Coronary artery (tissue), 2 donors: ENCODE data around the gene CDH4.

Experiments used
- DNase-seq: peaks from one replicate; pipeline ENCODE4 v3.0.0-alpha.2; 2017; ENCODE audit warnings: low spot score
- H3K27ac ChIP-seq, 2 donors: fragments of 200-600 bp; sonication (generic); one replicate each; pipeline ENCODE4 v1.5.1; 2016 to 2019
- H3K4me3 ChIP-seq: fragments of 200-600 bp; sonication (generic); 2 replicates; pipeline ENCODE4 v1.5.1; 2016; ENCODE audit warnings: mild to moderate bottlenecking, moderate library complexity
- CTCF ChIP-seq: fragments of 200-600 bp; sonication (generic); IDR thresholded peaks from one replicate; pipeline ENCODE4 v1.5.1; 2019; ENCODE audit warnings: antibody characterized with exemption

Gene CDH4

GRCh38 chr20:61253264-61253639, 1.2 kb downstream of the CDH4 start:
- no peak for DNase-seq
- Histone ChIP-seq H3K4me3 (peak overlapping the region; percentile 63), H3K27ac (no peak overlapping the region)
- no peak for TF ChIP-seq CTCF

GRCh38 chr20:61253640-61254511, 1.8 kb downstream of the CDH4 start:
- peak overlapping the region; percentile 63 for H3K4me3 ChIP-seq
- TF ChIP-seq CTCF = no peak
- no peak overlapping the region for H3K27ac ChIP-seq
- DNase-seq = no peak

- H3K4me3 ChIP-seq = no peak overlapping the region
- TF ChIP-seq CTCF = no peak
- no peak overlapping the region for H3K27ac ChIP-seq
- no peak for DNase-seq
Measured at GRCh38 chr20:61254881-61255626, 3.0 kb downstream of the CDH4 start.

GRCh38 chr20:61256365-61256764, 4.3 kb downstream of the CDH4 start:
- H3K4me3 ChIP-seq = no peak overlapping the region
- TF ChIP-seq CTCF = no peak

GRCh38 chr20:61256824-61257223, 4.8 kb downstream of the CDH4 start:
- Histone ChIP-seq H3K27ac (no peak overlapping the region), H3K4me3 (no peak overlapping the region)
- no peak for DNase-seq
- TF ChIP-seq CTCF = no peak

More at GRCh38 chr20:61256365-61256764, 4.3 kb downstream of the CDH4 start:
- no peak for DNase-seq
- no peak overlapping the region for H3K27ac ChIP-seq

- no peak for TF ChIP-seq CTCF
- no peak overlapping the region for H3K27ac ChIP-seq
- DNase-seq = no peak
Measured at GRCh38 chr20:61257611-61258010, 5.5 kb downstream of the CDH4 start.

GRCh38 chr20:61259741-61260140, 7.7 kb downstream of the CDH4 start:
- no peak for DNase-seq
- H3K27ac ChIP-seq = no peak overlapping the region
- no peak overlapping the region for H3K4me3 ChIP-seq
- TF ChIP-seq CTCF = no peak

More at GRCh38 chr20:61257611-61258010, 5.5 kb downstream of the CDH4 start:
- H3K4me3 ChIP-seq = no peak overlapping the region
